ENCODE results near the gene RXFP4. TPM values are rescaled to one million over a fixed set of nuclear protein-coding genes. Genes with fewer than 3 reads are reported as not detected.
"Not testable (repeated sequence)": the region's sequence is repeated elsewhere in the genome, so short reads cannot be mapped to it uniquely, and the experiment has no call there.

The RXFP4 gene
- polyA plus RNA-seq, 5 donors = 0.09 to 0.34 (median 0.22) TPM; not detected in 1

- DNase-seq = not testable (repeated sequence)
Measured at GRCh38 chr1:155930725-155931124, 10.7 kb upstream of the RXFP4 start.

DNA sequence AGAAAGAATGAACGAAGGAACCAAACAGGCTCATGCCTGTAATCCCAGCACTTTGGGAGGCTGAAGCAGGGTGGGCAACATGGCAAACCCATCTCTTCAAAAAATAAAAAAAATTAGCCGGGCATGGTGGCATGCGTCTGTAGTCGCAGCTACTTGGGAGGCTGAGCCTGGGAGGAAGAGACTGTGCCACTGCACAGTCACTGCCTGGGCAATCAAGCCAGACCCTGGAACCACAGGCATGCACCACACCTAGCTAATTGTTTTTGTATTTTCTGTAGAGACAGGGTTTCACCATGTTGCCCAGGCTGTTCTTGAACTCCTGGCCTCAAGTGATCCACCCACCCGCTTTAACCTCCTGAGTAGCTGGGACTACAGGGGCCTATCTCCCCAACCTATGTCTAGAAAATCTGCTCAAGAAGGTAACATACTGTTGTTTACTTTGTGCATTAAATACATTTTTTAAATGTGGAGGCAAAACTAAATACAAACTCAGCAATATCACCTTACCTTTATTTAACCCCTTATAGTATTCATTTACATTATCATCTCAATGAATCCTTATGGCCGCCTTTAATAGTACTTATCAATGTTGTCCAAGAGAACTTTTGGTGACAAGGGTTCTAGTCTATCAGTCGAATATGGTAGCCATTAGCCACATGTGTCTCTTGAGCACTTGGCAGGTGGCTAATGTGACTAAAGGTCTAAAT is 10.0 kb upstream of the RXFP4 start:
- DNase-seq = no peak

GRCh38 chr1:155932081-155932480 is 9.4 kb upstream of the RXFP4 start:
- no peak for DNase-seq

GRCh38 chr1:155932487-155932886 is 9.0 kb upstream of the RXFP4 start:
- no peak for DNase-seq

GRCh38 chr1:155933591-155934096 is 7.8 kb upstream of the RXFP4 start:
- DNase-seq = no peak

DNA sequence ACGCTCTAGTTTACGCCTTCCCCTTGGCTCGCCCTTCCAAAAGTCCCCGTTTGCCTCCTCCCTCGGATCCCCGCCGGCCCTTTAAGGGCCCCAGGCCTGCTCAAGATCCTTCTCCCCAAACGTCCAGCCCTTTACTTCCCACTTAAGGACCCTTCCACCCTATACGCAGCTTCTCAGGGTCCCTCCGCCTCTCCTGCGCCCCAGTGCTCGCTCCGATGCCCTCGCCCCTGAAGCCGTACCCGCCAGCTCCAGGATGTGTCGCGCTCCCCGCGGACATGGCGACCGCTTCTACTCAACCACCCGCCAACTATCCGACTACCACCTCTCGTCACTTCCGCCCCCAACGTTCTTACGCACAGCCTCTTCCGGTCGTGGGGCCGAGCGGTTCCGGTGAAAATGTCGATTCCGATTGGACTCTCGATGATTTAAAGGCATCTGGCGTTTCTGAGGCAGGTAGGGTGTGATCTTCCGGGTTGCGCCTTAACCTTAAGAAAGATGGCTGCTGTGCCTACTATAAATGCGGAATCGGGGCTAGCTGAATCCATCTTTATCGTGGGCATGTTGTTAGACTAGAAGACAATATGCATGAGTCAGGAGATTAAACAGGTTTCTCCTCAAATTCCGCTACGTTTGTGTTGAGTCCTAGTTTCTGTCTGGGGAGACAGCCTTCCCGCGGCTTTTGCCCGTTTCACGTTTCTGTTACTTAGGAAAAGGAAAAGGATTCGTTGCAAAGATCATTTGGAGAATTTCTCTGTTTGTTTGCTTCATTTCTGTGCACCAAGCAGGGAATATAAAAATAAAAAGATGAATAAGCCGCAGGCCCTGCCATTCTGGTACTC is 7.1 kb upstream of the RXFP4 start, which contains the start of gene KHDC4:
KHDC4 (minus strand) TSS at position 317 of the 839 bp plus-strand sequence; CDS start at position 277, 40 bp downstream.
- peak; percentile 95 to 97 for DNase-seq

GRCh38 chr1:155934936-155935590 is 6.4 kb upstream of the RXFP4 start:
- no peak for DNase-seq

GRCh38 chr1:155938220-155938627 is 3.2 kb upstream of the RXFP4 start:
- peak; percentile 53 to 67 for DNase-seq

- peak; percentile 51 to 55 for DNase-seq
Measured at GRCh38 chr1:155940482-155940992, 901 bp upstream of the RXFP4 start.

- DNase-seq = no peak
Measured at GRCh38 chr1:155941845-155942531, 550 bp downstream of the RXFP4 start.

DNA sequence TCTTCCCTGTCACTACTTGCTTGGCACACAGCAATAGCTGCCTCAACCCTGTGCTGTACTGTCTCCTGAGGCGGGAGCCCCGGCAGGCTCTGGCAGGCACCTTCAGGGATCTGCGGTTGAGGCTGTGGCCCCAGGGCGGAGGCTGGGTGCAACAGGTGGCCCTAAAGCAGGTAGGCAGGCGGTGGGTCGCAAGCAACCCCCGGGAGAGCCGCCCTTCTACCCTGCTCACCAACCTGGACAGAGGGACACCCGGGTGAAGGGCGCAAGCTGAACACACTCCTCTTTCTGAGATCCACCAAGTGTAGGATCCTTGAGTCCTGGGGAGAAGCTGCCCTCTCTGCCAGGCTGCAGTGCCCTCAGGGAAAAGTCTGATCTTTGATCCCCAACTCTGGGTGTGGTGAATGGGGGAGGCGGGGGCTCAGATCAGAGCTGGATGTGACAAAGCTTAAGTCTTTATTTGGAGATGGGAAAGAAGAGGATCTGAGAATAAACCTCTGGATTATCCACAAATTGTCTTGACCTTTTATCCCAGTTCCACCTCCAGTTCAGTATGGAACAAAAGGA is 1.2 kb downstream of the RXFP4 start:
- DNase-seq = no peak

DNA sequence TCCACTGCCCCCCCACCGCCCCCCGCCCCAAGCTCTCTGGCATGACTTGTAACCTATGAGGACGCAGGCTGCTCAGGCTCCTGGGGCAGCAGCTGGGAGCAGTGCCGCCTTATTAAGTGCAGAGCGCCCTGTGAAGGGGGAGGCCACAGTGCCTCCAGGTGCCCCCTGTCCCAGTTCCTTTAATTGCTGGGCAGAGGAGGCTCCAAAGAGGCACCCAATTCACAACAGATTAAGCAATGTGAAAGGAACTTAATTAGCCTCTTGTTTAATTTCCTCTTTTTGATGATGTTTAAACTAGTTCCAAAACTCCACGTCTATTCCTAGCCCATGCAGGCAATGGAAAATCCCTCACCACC is 3.0 kb downstream of the RXFP4 start:
- no peak for DNase-seq

DNA sequence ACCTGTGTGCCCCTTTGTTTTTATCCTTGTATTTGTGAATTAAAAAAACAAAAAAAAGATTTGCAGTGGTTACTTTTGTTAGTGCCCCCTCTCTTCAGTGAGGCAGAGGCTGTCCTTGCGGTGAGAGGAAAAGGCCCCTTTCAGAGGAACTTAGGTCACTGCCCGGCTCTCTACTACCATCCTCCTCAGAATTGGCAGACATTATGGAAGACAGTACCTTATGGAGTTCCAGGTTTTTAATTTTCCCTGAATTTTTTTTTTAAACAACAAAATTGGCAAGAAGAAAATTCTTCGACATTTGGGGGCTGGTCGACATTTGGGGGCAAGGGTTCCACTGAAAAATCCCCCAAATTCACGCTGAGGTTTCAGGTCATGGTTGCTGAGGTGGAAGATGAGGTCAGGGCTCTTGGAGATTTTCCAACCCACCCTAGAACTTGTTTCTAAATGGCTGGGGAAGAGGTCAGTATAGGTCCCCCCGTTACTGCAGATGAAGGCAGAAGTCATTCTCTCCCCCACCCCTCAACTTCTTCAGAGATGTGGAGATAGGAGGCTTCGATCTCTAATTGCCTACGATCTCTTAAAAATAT is 5.3 kb downstream of the RXFP4 start:
- DNase-seq = no peak

GRCh38 chr1:155947292-155947691 is 5.9 kb downstream of the RXFP4 start:
- DNase-seq = no peak

DNA sequence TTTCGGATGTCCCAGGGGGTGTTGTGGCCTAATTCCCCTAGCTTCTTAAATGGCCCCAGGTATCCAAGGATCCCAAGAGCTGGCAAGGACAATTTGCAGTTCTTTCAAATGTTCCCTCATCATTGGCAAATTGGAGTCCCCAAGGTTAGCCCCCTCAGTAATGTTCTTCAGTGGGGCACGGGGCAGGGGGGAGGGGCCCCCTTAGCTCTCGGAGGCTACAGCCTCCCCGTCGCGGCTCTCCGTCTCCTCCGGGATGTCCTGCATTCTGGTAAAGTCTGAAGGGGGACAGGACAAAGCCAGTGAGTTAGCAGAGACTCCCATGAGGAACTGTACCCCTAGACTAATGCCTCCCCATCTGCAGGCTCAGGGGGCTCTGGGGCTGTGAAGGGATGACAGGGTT is 6.3 kb downstream of the RXFP4 start:
- no peak for DNase-seq

DNA sequence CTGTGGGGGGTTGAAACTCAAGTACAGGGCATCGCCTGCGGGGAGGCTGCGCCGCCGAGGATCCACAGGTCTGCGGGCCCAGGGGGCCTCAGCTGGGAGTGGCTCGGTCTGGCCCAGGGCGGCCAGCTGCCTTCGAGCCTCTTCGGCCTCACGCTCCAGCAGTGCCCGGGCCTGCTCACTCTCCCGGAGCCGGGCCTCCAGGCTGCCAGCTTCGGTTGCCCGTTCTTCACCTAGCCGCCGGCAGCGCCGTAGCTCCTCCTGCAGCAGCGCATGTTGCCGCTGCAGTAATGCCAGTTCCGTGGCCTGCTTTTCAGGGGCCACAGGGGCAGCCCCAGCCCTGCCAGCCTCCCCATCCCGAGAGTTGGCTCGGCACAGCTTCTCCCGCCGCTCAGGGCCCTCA is 9.4 kb downstream of the RXFP4 start:
- DNase-seq = no peak

GRCh38 chr1:155951753-155952504 is 10.5 kb downstream of the RXFP4 start:
- DNase-seq = no peak

GRCh38 chr1:155952505-155952890 is 11.1 kb downstream of the RXFP4 start:
- no peak for DNase-seq

- no peak for DNase-seq
Measured at GRCh38 chr1:155954645-155955044, 13.2 kb downstream of the RXFP4 start.

GRCh38 chr1:155957411-155957915 is 16.0 kb downstream of the RXFP4 start:
- no peak for DNase-seq

Measured in right lung (tissue), 5 donors.